H1 (cell line): ENCODE data around the gene ARID2. TPM values are rescaled to one million over a fixed set of nuclear protein-coding genes. Genes with fewer than 3 reads are reported as not detected.

Experiments used
- CHD1 ChIP-seq: IDR thresholded peaks from 2 replicates; pipeline ENCODE4 v1.6.1; 2012; ENCODE audit warnings: low read depth, low read length, improper control_type of control experiment
- JUND ChIP-seq: IDR thresholded peaks from 2 replicates; pipeline ENCODE4 v1.6.1; 2011; ENCODE audit warnings: mild to moderate bottlenecking, improper control_type of control experiment, low read length
- NANOG ChIP-seq: IDR thresholded peaks from 2 replicates; pipeline ENCODE4 v1.6.1; 2011; ENCODE audit warnings: low read length, low read depth, mild to moderate bottlenecking, inconsistent platforms; ENCODE audit not compliant: insufficient read depth, poor library complexity, severe bottlenecking
- POLR2AphosphoS5 ChIP-seq: IDR thresholded peaks from 2 replicates; pipeline ENCODE4 v1.6.1; 2011; ENCODE audit warnings: low read depth, low read length
- SP1 ChIP-seq: IDR thresholded peaks from 2 replicates; pipeline ENCODE4 v1.6.1; 2011; ENCODE audit warnings: low read depth, low read length
- SRF ChIP-seq: IDR thresholded peaks from 2 replicates; pipeline ENCODE4 v1.6.1; 2011; ENCODE audit warnings: mild to moderate bottlenecking, low read depth, low read length, moderate library complexity
- SUZ12 ChIP-seq: fragments of 200-600 bp; sonication (generic); IDR thresholded peaks from 2 replicates; pipeline ENCODE4 v1.6.1; 2012; ENCODE audit warnings: mild to moderate bottlenecking, inconsistent platforms, low read length, moderate library complexity, mixed read lengths
- ZNF274 ChIP-seq: IDR thresholded peaks from 2 replicates; pipeline ENCODE4 v1.7.0; 2012; ENCODE audit warnings: low read length, borderline replicate concordance; ENCODE audit errors: extremely low read depth
- polyA plus RNA-seq, 7 experiments: library from polyadenylated mRNA; depleted of rRNA in 3 of 7; stranded (reverse) in 5 of 7; unstranded in 2 of 7; fragments of >200 nt in 5 of 7; fragments of 200-250 nt in 2 of 7; gene quantifications; 1 replicate in 5 of 7; 2 replicates in 1 of 7; 4 replicates in 1 of 7; pipeline versions ENCODE4 v1.2.1 to v1.2.3, GENCODE V29; 2011 to 2013; ENCODE audit warnings: missing spikeins in 2 of 7, mixed read lengths in 2 of 7
- total RNA-seq: library from RNA; stranded (reverse); fragmentation: NEBNext Ultra II Directional; extraction: Animal tissue kit (Norgen Biotek cat#: 25700); gene quantifications from 2 replicates; pipeline ENCODE4 v1.2.1, GENCODE V29; 2021

Gene ARID2
- total and polyA plus RNA-seq, 2 of the 8 experiments (the other 6 are each of a cell fraction or from before 2014, with no cell fraction given), result 32.0 to 45.2 TPM

- no peak for TF ChIP-seq JUND
- TF ChIP-seq SUZ12, result no peak
- TF ChIP-seq SRF, result no peak
- TF ChIP-seq ZNF274, result no peak
- no peak for TF ChIP-seq NANOG
- TF ChIP-seq CHD1, result no peak
- TF ChIP-seq POLR2AphosphoS5, result no peak
- no peak for TF ChIP-seq SP1
Measured at GRCh38 chr12:45883187-45883586, 153.7 kb downstream of the ARID2 start (continued).
